ENCODE data around the gene MYOM1. TPM values are rescaled to one million over a fixed set of nuclear protein-coding genes. Genes with fewer than 3 reads are reported as not detected.
A peak's percentile ranks its signal among the peaks of the same experiment; 100 is the strongest.

Gene MYOM1
- total and polyA plus RNA-seq, 4 donors = 15.8 to 63.8 (median 26.4) TPM

- H3K9me3 ChIP-seq (ENCODE audit: control insufficient read depth, low read length) = no peaks in the 10 kb centered on the region
- no peak for DNase-seq
- intact Hi-C loops (cut with DNase I) = no loop called here
- no peaks in the 10 kb centered on the region for H3K27me3 ChIP-seq (ENCODE audit: control insufficient read depth in 1 of 2, insufficient read depth in 2 of 2, low read length in 1 of 2)
- no peak overlapping the region for H3K4me3 ChIP-seq (ENCODE audit: low read length in 2 of 2)
- no peak overlapping the region for H3K27ac ChIP-seq (ENCODE audit: low read depth in 1 of 2, low read length in 2 of 2)
- no peaks in the 10 kb centered on the region for H3K4me1 ChIP-seq (ENCODE audit: control insufficient read depth in 1 of 2, insufficient read depth in 2 of 2, low read length in 2 of 2)
- WGBS, 2 donors = 96 to 100% methylated on average over 1 of the region's 1 CpG
- H3K36me3 ChIP-seq (ENCODE audit: control insufficient read depth in 1 of 2, insufficient read depth in 2 of 2, low read length in 1 of 2) = peaks cover 3 to 10% of the 10 kb centered on the region in 2 donors
- no peak for ATAC-seq (ENCODE audit: low FRiP score)
Observed at GRCh38 chr18:3159830-3160229, 59.9 kb downstream of the MYOM1 start.

- intact Hi-C loops (cut with DNase I) = no loop called here
- H3K4me3 ChIP-seq (ENCODE audit: low read length in 2 of 2) = no peak overlapping the region
- WGBS, 2 donors = 87 to 95% methylated on average over 2 of the region's 2 CpGs
Observed at GRCh38 chr18:3157606-3158005, 62.2 kb downstream of the MYOM1 start.

GRCh38 chr18:3157086-3157485 is 62.7 kb downstream of the MYOM1 start:
- intact Hi-C loops (cut with DNase I) = no loop called here
- H3K27me3 ChIP-seq (ENCODE audit: control insufficient read depth in 1 of 2, insufficient read depth in 2 of 2, low read length in 1 of 2) = no peaks in the 10 kb centered on the region
- H3K4me1 ChIP-seq (ENCODE audit: control insufficient read depth in 1 of 2, insufficient read depth in 2 of 2, low read length in 2 of 2) = no peaks in the 10 kb centered on the region
- no peaks in the 10 kb centered on the region for H3K9me3 ChIP-seq (ENCODE audit: control insufficient read depth, low read length)
- 94 to 96% methylated on average over 5 of the region's 5 CpGs for WGBS, 2 donors
- DNase-seq = no peak
- H3K27ac ChIP-seq (ENCODE audit: low read depth in 1 of 2, low read length in 2 of 2) = peak overlapping the region in 1 of 2 donors; percentile 18
- peaks cover 3 to 6% of the 10 kb centered on the region in 2 donors for H3K36me3 ChIP-seq (ENCODE audit: control insufficient read depth in 1 of 2, insufficient read depth in 2 of 2, low read length in 1 of 2)
- no peak for ATAC-seq (ENCODE audit: low FRiP score)
- H3K4me3 ChIP-seq (ENCODE audit: low read length in 2 of 2) = no peak overlapping the region

More at GRCh38 chr18:3157606-3158005, 62.2 kb downstream of the MYOM1 start:
- no peaks in the 10 kb centered on the region for H3K9me3 ChIP-seq (ENCODE audit: control insufficient read depth, low read length)
- peaks cover 3 to 10% of the 10 kb centered on the region in 2 donors for H3K36me3 ChIP-seq (ENCODE audit: control insufficient read depth in 1 of 2, insufficient read depth in 2 of 2, low read length in 1 of 2)
- ATAC-seq (ENCODE audit: low FRiP score) = no peak
- no peak overlapping the region for H3K27ac ChIP-seq (ENCODE audit: low read depth in 1 of 2, low read length in 2 of 2)
- H3K4me1 ChIP-seq (ENCODE audit: control insufficient read depth in 1 of 2, insufficient read depth in 2 of 2, low read length in 2 of 2) = no peaks in the 10 kb centered on the region
- DNase-seq = no peak
- no peaks in the 10 kb centered on the region for H3K27me3 ChIP-seq (ENCODE audit: control insufficient read depth in 1 of 2, insufficient read depth in 2 of 2, low read length in 1 of 2)

- intact Hi-C loops (cut with DNase I) = no loop called here
- H3K4me1 ChIP-seq (ENCODE audit: control insufficient read depth in 1 of 2, insufficient read depth in 2 of 2, low read length in 2 of 2) = no peaks in the 10 kb centered on the region
Observed at GRCh38 chr18:3156325-3156640, 63.5 kb downstream of the MYOM1 start.

GRCh38 chr18:3154214-3154613 is 65.6 kb downstream of the MYOM1 start:
- ATAC-seq (ENCODE audit: low FRiP score) (no peak), DNase-seq (no peak)
- H3K4me1 ChIP-seq (ENCODE audit: control insufficient read depth in 1 of 2, insufficient read depth in 2 of 2, low read length in 2 of 2) = no peaks in the 10 kb centered on the region
- no peaks in the 10 kb centered on the region for H3K9me3 ChIP-seq (ENCODE audit: control insufficient read depth, low read length)
- no peaks in the 10 kb centered on the region for H3K36me3 ChIP-seq (ENCODE audit: control insufficient read depth in 1 of 2, insufficient read depth in 2 of 2, low read length in 1 of 2)
- intact Hi-C loops (cut with DNase I) = loop anchor here in 1 of 2 donors (5.0 kb wide), 1 partner anchor 88 kb away; no protein-coding TSS in a partner anchor
- no peak overlapping the region for H3K4me3 ChIP-seq (ENCODE audit: low read length in 2 of 2)
- whole genome bisulfite sequencing, 2 donors = 82 to 89% methylated on average over 2 of the region's 2 CpGs
- H3K27ac ChIP-seq (ENCODE audit: low read depth in 1 of 2, low read length in 2 of 2) = no peak overlapping the region
- no peaks in the 10 kb centered on the region for H3K27me3 ChIP-seq (ENCODE audit: control insufficient read depth in 1 of 2, insufficient read depth in 2 of 2, low read length in 1 of 2)

More at GRCh38 chr18:3156325-3156640, 63.5 kb downstream of the MYOM1 start:
- no peak overlapping the region for H3K4me3 ChIP-seq (ENCODE audit: low read length in 2 of 2)
- no peak for ATAC-seq (ENCODE audit: low FRiP score)
- no peak overlapping the region for H3K27ac ChIP-seq (ENCODE audit: low read depth in 1 of 2, low read length in 2 of 2)
- peaks cover 2 to 3% of the 10 kb centered on the region in 2 donors for H3K36me3 ChIP-seq (ENCODE audit: control insufficient read depth in 1 of 2, insufficient read depth in 2 of 2, low read length in 1 of 2)
- WGBS, 2 donors = 83 to 92% methylated on average over 1 of the region's 1 CpG
- no peak for DNase-seq
- no peaks in the 10 kb centered on the region for H3K27me3 ChIP-seq (ENCODE audit: control insufficient read depth in 1 of 2, insufficient read depth in 2 of 2, low read length in 1 of 2)
- no peaks in the 10 kb centered on the region for H3K9me3 ChIP-seq (ENCODE audit: control insufficient read depth, low read length)

GRCh38 chr18:3153107-3153704 is 66.6 kb downstream of the MYOM1 start:
- Histone ChIP-seq H3K4me1 (ENCODE audit: control insufficient read depth in 1 of 2, insufficient read depth in 2 of 2, low read length in 2 of 2) (no peaks in the 10 kb centered on the region), H3K36me3 (ENCODE audit: control insufficient read depth in 1 of 2, insufficient read depth in 2 of 2, low read length in 1 of 2) (no peaks in the 10 kb centered on the region), H3K4me3 (ENCODE audit: low read length in 2 of 2) (no peak overlapping the region), H3K27me3 (ENCODE audit: control insufficient read depth in 1 of 2, insufficient read depth in 2 of 2, low read length in 1 of 2) (no peaks in the 10 kb centered on the region), H3K9me3 (ENCODE audit: control insufficient read depth, low read length) (no peaks in the 10 kb centered on the region), H3K27ac (ENCODE audit: low read depth in 1 of 2, low read length in 2 of 2) (peak overlapping the region in 1 of 2 donors; percentile 32)
- DNase-seq (no peak), ATAC-seq (ENCODE audit: low FRiP score) (no peak)
- intact Hi-C loops (cut with DNase I) = loop anchor here in 1 of 2 donors (5.0 kb wide), 1 partner anchor 89 kb away; no protein-coding TSS in a partner anchor
- WGBS, 2 donors = 86 to 87% methylated on average over 8 of the region's 8 CpGs

- Histone ChIP-seq H3K27ac (ENCODE audit: low read depth in 1 of 2, low read length in 2 of 2) (no peak overlapping the region), H3K4me1 (ENCODE audit: control insufficient read depth in 1 of 2, insufficient read depth in 2 of 2, low read length in 2 of 2) (no peaks in the 10 kb centered on the region), H3K36me3 (ENCODE audit: control insufficient read depth in 1 of 2, insufficient read depth in 2 of 2, low read length in 1 of 2) (no peaks in the 10 kb centered on the region), H3K4me3 (ENCODE audit: low read length in 2 of 2) (no peak overlapping the region), H3K27me3 (ENCODE audit: control insufficient read depth in 1 of 2, insufficient read depth in 2 of 2, low read length in 1 of 2) (no peaks in the 10 kb centered on the region), H3K9me3 (ENCODE audit: control insufficient read depth, low read length) (no peaks in the 10 kb centered on the region)
- no peak for ATAC-seq (ENCODE audit: low FRiP score)
- intact Hi-C loops (cut with DNase I) = loop anchor here in 1 of 2 donors (5.0 kb wide), 1 partner anchor 90 kb away; no protein-coding TSS in a partner anchor
- no peak for DNase-seq
- 49 to 97% methylated on average over 1 of the region's 1 CpG for WGBS, 2 donors
Observed at GRCh38 chr18:3152294-3152693, 67.5 kb downstream of the MYOM1 start.

- DNase-seq = no peak
Observed at GRCh38 chr18:3151399-3152264, 68.1 kb downstream of the MYOM1 start.

More at GRCh38 chr18:3151399-3152264, 68.1 kb downstream of the MYOM1 start:
- Histone ChIP-seq H3K27ac (ENCODE audit: low read depth in 1 of 2, low read length in 2 of 2) (no peak overlapping the region), H3K4me3 (ENCODE audit: low read length in 2 of 2) (no peak overlapping the region), H3K27me3 (ENCODE audit: control insufficient read depth in 1 of 2, insufficient read depth in 2 of 2, low read length in 1 of 2) (no peaks in the 10 kb centered on the region), H3K9me3 (ENCODE audit: control insufficient read depth, low read length) (no peaks in the 10 kb centered on the region), H3K4me1 (ENCODE audit: control insufficient read depth in 1 of 2, insufficient read depth in 2 of 2, low read length in 2 of 2) (no peaks in the 10 kb centered on the region), H3K36me3 (ENCODE audit: control insufficient read depth in 1 of 2, insufficient read depth in 2 of 2, low read length in 1 of 2) (no peaks in the 10 kb centered on the region)
- ATAC-seq (ENCODE audit: low FRiP score) = no peak
- 59 to 62% methylated on average over 18 of the region's 18 CpGs for WGBS, 2 donors
- intact Hi-C loops (cut with DNase I) = loop anchor here (2.0 to 5.0 kb wide), 2 partner anchors 91 to 95 kb away; partner anchors contain the start of gene MYL12A (in 1 of the 2)

All from aorta (tissue), 5 donors.